NCI-H146 (cell line): Measurements from ENCODE around the gene PRSS12.
"Not testable (repeated sequence)": the region's sequence is repeated elsewhere in the genome, so short reads cannot be mapped to it uniquely, and the experiment has no call there.

ENCODE experiments used
- DNase-seq: peaks from one replicate; lab custom pipeline; 2025; lab: John Stamatoyannopoulos, UW

The PRSS12 gene, protein sequence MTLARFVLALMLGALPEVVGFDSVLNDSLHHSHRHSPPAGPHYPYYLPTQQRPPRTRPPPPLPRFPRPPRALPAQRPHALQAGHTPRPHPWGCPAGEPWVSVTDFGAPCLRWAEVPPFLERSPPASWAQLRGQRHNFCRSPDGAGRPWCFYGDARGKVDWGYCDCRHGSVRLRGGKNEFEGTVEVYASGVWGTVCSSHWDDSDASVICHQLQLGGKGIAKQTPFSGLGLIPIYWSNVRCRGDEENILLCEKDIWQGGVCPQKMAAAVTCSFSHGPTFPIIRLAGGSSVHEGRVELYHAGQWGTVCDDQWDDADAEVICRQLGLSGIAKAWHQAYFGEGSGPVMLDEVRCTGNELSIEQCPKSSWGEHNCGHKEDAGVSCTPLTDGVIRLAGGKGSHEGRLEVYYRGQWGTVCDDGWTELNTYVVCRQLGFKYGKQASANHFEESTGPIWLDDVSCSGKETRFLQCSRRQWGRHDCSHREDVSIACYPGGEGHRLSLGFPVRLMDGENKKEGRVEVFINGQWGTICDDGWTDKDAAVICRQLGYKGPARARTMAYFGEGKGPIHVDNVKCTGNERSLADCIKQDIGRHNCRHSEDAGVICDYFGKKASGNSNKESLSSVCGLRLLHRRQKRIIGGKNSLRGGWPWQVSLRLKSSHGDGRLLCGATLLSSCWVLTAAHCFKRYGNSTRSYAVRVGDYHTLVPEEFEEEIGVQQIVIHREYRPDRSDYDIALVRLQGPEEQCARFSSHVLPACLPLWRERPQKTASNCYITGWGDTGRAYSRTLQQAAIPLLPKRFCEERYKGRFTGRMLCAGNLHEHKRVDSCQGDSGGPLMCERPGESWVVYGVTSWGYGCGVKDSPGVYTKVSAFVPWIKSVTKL

DNA sequence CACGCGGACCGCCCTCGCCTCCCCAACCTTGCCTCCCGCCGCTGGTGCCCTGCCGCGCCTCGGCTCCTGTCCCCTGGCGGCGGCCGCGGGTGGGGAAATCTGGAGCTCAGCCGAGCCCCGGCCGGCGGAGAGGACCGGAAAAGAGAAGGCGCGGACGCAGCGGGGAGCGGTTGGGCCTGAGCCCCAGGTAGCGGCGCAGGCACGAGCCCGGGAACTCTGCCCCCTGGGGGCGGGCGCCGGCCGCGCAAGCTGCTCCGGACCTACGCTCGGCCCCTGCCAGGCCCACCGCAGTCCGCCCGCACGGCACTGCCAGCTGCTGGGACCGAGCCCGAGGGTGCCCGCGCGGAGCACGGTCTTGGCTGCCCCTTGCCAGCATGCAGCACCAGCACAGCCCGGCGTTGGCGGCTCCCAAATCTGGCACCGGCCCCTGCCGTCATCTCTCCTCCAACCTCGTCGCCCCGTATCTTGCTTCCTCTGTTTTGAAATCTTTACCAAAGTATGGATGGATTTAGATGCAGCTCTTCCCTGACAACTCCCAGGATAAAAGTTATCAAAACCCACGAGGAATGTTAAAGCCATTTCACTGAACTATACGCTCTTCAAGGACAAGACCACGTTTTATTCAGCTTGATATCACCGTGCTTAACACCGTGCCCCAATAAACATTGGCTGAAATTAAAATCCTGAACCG is at the start of gene PRSS12:
Gene PRSS12 (minus strand): TSS at position 161 of the 691 bp plus-strand sequence. CDS start 283 bp downstream, outside the sequence.
- DNase-seq: peak; percentile 34

DNA sequence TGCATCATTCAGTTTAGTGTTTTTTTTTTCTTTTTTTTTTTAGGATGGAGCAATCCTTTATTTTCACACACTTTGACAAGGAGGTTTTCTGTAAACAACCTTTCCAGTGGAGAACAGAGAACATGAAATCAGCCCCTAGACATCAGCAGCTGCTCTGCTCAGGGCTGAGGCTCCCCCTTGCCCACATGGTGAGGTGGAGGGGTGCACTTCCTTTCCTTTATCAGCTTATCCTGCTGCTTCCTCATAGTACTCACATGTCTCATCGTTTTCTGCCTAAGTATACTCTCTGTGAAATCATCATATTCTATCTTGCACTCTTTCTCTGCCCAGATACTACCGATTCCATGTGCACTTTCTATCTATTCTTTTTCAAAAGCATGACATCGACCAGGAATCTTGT is 47.6 kb upstream of the PRSS12 start:
- no peak for DNase-seq

DNA sequence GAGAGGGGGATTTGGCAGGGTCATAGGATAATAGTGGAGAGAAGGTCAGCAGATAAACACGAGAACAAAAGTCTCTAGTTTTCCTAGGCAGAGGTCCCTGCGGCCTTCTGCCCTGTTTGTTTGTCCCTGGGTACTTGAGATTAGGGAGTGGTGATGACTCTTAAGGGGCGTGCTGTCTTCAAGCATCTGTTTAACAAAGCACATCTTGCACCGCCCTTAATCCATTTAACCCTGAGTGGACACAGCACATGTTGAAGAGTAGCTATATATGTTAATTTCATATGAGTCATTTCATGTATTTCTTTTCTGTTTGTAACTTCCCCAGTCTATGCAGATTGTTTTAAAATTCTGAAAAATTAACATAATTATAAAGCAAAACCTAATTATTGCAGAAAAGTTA is 47.1 kb upstream of the PRSS12 start:
- not testable (repeated sequence) for DNase-seq

DNA sequence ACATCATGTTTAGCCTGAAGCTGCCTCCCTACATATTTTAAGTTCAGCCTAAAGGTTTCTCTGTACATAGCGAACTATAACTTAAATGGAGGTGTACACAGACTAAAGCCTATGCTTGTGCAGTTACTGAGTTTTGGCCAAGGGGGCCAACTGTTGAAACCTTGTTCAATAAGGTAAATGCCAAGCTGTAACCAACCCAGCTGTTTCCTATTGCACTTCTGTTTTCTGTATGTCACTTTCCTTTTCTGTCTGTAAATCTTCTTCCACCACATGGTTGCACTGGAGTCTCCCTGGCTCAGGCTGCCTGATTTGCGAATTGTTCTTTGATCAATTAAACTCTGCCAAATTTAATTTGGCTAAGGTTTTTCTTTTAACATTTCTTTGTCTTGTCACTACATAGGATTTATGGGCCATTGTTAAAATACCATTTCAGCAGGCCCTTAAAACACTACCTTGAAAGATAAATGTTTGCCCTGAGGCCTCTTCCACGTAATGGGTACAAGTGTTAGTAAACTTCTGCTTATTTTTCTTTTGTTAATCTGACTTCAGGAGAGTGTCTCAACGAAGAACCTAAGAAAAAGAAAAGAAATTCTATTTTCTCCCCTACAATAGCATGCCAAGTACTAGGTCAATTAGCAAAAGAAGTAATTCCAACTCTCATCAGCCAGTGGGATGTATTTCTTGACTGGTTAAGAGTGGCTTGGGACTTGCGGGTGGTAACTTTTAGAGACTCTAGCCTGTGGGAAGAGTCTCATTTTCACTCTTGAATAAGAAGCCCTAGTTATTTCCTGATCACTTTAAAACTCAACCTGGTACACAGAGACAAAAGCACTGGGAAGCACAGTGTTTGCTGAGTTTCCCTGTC is 45.7 kb upstream of the PRSS12 start:
- DNase-seq: no peak

DNA sequence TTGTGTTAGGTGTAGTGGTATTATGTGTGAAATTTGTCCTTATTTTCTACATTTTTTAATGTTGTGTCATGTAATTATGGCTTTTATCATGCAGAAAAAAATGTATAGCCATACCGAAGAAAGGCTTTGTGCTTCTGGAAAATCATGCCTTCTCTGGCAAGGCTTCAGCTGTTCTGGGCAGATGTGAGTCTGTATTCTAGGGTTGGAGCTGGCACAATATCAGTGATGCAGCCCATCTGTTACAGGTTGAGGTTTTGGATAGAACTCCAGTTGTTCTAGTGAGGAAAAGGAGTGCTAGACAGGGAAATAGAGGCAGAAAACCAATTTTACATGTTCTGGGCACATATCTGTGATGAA is 44.8 kb upstream of the PRSS12 start:
- no peak for DNase-seq

DNA sequence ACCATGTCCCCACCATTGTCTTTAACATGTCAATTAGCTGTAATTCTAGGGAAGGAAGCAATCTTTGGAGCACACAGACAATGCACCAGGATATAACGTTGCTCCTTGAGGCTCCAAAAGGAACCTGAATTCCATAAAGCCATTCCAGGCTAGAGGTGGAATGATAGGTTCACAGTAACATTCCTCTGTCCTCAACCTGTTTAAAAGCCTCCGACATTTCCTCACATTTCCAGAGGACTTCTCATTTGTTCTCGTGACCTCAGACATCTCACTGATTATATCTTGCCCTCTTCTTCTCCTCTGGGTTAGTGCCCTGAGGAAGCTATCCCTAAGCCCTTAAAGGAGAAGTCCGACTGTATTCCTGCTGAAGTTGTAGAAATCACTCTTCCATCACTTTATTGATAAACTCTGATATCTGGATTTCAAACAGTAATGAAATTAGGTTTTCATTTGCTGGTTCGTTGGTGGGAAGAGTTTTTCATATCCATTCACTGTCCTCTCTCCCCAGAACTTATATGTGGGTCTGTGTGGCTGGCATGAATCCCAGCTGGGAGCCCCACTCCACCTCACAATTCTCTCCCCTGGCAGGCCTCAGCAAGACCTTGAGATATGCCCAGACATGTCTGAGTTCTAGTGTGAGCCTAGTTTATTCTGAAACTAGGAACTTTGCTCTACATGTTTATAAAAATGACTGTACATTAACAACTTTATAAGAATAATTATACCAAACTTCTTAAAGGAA is 44.2 kb upstream of the PRSS12 start:
- DNase-seq: no peak

DNA sequence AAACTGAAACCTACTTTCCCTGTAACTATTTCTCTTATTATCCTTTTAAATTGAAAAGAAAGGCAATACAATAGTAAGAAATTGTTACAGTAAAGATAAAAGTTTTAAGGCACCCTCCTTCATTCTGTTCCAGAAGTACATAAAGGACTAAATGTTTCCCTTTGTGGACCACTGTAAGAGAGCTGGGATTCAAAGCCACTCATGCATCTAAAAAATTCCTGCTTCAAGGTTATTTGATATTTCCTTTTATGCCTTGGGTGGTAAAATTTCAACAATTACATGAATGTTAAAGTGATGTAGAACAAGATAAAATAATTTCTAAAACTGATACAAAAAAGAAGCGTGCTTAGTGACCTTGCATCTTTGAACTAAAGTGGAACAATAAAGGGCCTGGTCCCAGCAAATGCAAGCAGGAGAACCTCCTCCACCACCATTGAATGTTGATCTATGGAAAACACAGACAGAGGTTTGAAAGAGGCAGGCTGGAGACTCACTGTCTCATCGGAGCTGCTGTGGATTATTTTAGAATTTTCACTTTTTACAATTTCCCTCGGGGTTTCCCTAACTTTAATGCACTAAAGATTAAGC is 42.3 kb upstream of the PRSS12 start:
- DNase-seq: no peak

DNA sequence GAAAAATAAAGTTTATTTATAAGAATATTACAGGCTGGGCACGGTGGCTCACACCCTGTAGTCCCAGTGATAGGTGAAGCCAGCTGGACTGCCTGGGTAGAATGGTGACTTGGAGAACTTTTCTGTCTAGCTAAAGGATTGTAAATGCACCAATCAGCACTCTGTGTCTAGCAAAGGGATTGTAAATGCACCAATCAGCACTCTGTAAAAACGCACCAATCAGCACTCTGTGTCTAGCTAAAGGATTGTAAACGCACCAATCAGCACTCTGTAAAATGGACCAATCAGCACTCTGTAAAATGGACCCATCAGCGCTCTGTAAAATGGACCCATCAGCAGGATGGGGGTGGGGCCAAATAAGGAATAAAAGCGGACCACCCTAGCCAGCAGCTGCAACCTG is 39.7 kb upstream of the PRSS12 start:
- DNase-seq: not testable (repeated sequence)

DNA sequence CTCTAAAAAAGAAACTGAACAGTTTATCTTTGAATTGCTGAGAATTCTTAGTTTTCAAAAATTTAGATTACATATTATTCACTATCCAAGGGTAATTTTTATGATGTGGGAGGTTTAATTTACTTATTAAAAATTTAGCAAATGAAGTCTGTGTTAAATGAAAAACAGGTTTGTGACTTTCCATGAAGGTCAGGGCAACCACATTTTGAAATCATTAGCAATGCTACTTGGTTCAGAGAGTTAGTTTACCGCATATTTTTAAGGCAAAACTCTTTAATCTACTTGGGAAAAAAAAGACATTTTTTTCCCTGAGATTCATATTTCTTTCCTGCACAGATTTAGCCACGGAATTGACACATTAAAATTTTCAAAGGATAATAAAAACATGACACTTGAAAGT is 37.3 kb upstream of the PRSS12 start:
- DNase-seq: no peak

DNA sequence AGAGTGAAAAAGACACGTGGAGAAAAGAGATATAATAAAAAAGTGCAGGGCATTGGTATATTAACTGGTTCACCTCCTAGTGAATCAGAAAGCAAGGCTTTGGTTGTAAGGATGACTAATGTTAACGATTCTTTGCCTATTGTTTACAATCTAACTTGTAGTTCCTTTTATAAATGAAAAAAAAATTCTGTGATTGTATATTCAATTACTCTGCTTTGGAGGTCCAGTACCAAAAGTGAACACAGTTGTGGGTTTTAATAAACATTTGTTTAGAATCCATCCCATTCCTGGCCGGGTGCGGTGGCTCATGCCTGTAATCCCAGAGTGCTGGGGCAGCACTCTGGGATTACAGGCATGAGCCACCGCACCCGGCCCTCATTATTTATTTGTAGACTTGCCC is 36.9 kb upstream of the PRSS12 start:
- DNase-seq: no peak

DNA sequence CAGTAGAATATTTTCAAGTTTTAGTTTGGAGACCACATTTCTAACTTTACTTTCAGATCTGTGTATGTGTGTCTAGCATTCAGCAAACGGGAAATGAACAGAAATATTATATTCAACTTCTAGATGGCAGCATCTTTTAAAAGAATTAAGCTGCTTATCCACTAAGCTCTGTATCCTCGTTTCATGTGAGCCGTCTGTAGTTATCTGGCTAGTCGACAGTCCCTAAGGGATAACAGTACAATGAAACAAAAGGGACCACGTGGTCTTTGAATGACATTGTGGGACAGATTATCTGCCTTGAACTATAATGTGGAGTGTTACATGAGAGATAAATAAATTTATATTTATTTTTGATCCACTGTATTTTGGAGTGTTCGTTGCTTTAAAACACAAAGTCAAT is 35.8 kb upstream of the PRSS12 start:
- no peak for DNase-seq

DNA sequence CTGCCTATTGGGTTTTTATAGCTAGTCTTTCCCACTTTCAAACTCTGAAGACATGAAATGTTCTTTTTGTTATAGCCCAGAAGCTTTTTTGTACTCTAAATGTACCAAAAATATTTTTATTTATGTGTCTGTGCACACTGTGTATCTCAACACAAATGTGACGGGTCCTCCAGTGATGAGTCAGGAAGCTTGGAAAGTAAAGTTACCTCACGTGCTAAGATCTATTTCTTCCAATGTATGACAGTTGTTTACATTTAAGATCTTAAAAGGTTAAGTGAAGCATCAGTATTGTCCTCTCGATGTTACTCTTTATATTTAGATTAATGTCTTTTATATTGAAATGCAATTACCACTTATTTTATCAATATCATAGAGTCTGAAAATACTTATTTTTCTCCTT is 29.1 kb upstream of the PRSS12 start:
- DNase-seq: no peak

DNA sequence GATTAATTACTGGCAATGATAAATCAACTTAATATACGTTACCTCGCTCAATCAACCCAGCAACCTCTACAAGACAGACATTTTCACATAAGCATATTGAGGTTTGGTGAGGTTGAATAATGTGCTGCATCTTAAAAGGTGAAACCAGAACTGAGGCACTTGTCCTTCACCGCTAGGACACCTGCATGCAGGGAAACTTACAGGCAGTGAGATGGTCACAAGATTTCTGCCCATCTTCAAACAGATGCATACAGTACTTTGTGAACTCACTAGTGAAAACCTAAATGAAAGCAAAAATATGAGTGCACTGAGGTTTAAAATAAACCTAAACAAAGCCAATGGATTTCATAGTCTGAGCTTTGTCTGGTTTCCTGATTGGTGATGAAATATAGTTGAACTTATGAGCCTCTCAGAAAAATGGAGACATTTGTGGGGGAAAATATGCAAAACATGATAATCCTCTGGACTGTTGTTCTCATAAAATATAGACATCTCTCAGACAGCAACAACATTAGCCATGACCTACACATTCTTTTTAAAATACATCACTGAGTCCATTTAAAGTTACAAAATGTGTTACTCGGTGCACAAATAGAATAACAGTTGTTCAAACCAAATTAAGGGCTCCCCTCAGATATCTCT is 20.9 kb upstream of the PRSS12 start:
- DNase-seq: no peak

DNA sequence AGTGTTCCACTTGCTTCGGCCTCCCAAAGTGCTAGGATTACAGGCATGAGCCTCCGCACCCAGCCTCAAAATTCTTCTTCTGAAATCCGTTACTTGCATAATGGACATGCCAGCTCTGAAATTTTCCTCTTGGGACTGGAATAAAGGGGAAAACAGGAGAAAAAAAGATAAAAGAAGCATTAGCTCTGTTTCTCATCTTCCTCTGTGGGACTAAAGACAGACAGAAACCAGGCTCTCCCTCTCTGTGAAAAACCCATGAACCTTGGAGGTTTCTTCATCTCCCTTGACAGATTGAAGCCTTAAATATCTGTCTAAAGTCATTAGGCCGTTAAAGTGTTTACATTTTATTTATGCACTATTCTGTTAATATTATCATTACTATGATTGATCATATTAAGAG is 19.4 kb upstream of the PRSS12 start:
- no peak for DNase-seq

DNA sequence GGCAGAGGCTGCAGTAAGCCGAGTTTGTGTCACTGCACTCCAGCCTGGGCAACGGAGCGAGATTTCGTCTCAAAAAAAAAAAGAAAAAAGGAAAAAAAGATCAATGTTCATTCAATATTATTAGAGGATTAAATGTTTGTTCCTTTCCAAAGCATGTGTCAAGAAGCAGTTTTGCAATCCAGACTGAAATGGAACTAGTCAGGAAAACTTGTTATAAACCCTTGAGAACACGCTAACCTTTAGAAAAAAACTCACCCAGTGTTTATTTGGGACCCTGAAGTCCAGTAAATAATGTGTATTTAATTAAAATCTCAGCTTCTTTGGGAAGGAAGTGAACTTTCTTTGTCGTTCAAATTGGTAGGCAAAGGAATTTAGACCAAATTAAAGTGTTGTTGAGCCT is 16.4 kb upstream of the PRSS12 start:
- no peak for DNase-seq

DNA sequence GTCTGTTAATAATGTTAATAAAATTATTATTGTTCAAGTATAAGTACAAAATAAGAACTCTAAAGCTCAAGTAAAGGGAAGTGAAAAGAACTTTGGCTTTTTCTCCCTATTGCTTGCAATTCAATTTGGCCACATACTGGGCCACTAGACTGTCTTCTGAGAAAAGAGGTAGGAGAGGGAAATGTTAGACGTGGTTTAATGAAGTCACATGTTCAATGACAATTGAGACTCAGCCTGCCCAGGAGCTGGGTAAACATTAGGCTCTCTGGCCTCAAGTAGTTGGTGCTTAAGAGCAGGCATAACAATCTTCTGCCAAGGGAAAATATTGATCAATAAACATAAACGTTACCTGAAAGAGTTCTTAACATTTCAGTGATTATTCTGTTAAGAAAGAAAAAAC is 15.1 kb upstream of the PRSS12 start:
- no peak for DNase-seq

DNA sequence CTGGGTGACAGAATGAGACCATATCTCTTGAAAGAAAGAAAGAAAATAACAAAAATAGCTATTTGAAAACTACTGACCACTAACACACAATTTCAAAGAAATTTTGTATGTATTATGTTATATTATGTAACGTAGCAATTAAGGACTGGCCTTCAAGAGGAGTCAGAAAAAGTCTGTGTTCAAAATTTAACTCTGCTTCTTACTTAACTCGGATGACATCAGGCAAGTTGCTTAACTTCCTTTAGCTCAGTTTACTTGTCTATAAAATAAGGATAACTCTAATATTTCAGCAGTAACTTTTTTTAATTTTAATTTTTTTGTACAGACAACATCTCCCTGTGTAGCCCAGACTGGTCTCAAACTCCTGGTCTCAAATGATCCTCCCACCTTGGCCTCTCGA is 14.6 kb upstream of the PRSS12 start:
- DNase-seq: no peak

DNA sequence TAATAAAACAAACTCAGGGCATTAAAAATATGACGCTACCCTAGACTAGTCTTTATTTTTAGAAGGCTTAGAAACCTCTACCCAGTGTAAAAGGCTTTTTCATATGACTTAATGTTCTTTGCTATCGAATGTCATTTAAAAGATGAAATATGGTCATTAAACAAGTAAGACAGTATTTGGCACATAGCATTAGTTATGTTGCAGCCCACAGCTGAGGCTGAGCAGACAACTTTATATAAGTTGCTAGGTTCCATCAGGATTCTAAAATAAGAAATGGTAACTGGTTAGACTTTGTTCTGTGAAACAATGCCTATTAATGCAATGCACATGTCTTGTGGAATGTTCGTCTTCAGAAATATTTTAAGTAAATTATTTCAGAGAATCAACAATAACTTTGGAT is 10.4 kb upstream of the PRSS12 start:
- no peak for DNase-seq

DNA sequence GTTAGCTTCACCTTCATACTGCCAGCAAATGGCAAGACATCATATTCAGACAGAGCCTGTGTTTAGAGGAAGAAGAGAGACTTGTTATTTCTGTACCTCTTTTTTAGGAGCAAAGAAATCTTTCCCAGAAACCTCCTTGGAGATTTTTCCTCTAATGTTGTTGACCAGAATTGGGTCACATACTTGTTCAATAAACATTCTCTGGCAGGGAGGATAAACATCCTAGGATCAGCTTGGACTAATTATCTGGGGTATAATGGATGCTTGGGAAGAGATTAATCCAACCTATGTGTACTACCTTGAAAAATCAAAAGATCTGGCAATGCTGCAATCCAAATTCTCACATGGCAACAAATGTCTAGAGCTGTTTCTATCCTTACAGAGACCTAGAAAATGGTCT is 8.4 kb upstream of the PRSS12 start:
- DNase-seq: no peak

DNA sequence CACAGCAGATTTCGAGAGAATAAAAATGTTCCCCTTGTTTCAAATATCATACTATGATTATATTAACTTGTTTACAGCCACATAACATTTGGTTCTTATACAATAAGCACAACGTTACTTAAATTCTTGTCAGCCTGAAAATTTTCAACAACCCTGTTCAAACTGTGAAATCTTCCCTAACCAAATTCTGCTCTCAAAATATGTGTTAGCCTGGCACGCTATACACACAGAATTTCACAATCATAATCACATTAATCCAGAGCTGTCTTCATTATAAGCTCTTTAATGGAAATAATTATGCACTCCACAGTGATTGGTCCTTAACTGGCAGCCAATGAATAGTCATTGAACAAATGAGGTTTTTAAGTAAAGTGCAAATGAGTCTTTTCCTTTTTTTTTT is 7.3 kb upstream of the PRSS12 start:
- DNase-seq: no peak
